H9 (cell line): ENCODE data around the gene TRABD2B. TPM values are rescaled to one million over a fixed set of nuclear protein-coding genes. Genes with fewer than 3 reads are reported as not detected.

Experiments used
- DNase-seq: peaks from one replicate; pipeline ENCODE4 v3.0.0-alpha.2; 2017
- H2AFZ ChIP-seq: one replicate; pipeline ENCODE4 v1.6.1; 2013; ENCODE audit warnings: mild to moderate bottlenecking, low read length, control low read depth, moderate library complexity
- H2AK5ac ChIP-seq: 2 replicates; pipeline ENCODE4 v1.6.1; 2013; ENCODE audit warnings: low read length, control low read depth, mixed read lengths; ENCODE audit not compliant: insufficient read length
- H2BK120ac ChIP-seq: one replicate; pipeline ENCODE4 v1.6.1; 2013; ENCODE audit warnings: low read depth, mild to moderate bottlenecking, low read length, control low read depth, inconsistent platforms; ENCODE audit not compliant: poor library complexity, severe bottlenecking
- H2BK12ac ChIP-seq: 2 replicates; pipeline ENCODE4 v1.6.1; 2013; ENCODE audit warnings: low read length, control low read depth, mixed read lengths, low read depth; ENCODE audit not compliant: insufficient read length
- H2BK15ac ChIP-seq: 2 replicates; pipeline ENCODE4 v1.6.1; 2013; ENCODE audit warnings: low read depth, low read length, control low read depth
- H2BK20ac ChIP-seq: one replicate; pipeline ENCODE4 v1.6.1; 2013; ENCODE audit warnings: low read depth, mild to moderate bottlenecking, low read length, control low read depth, inconsistent platforms; ENCODE audit not compliant: poor library complexity, severe bottlenecking
- H2BK5ac ChIP-seq: 2 replicates; pipeline ENCODE4 v1.6.1; 2013; ENCODE audit warnings: low read length, control low read depth, mixed read lengths; ENCODE audit not compliant: insufficient read length
- H3K14ac ChIP-seq: 2 replicates; pipeline ENCODE4 v1.6.1; 2013; ENCODE audit warnings: low read length, control low read depth; ENCODE audit not compliant: insufficient read depth
- H3K18ac ChIP-seq: 2 replicates; pipeline ENCODE4 v1.6.1; 2013; ENCODE audit warnings: low read depth, mild to moderate bottlenecking, mixed read lengths, low read length, control low read depth; ENCODE audit not compliant: insufficient read length
- H3K23ac ChIP-seq: 2 replicates; pipeline ENCODE4 v1.6.1; 2013; ENCODE audit warnings: low read length, control low read depth, mixed read lengths, low read depth; ENCODE audit not compliant: insufficient read length
- H3K23me2 ChIP-seq: 2 replicates; pipeline ENCODE4 v1.6.1; 2013; ENCODE audit warnings: low read depth, mild to moderate bottlenecking, mixed read lengths, low read length, control low read depth; ENCODE audit not compliant: insufficient read length, poor library complexity, severe bottlenecking
- H3K27ac ChIP-seq: 2 replicates; pipeline ENCODE4 v1.5.1; 2013; ENCODE audit warnings: low read length, control low read depth, mixed read lengths, low read depth; ENCODE audit not compliant: insufficient read length
- H3K27me3 ChIP-seq: 2 replicates; pipeline ENCODE4 v1.6.1; 2013; ENCODE audit warnings: low read length, control low read depth, inconsistent platforms; ENCODE audit not compliant: insufficient read depth
- H3K4ac ChIP-seq: 2 replicates; pipeline ENCODE4 v1.6.1; 2013; ENCODE audit warnings: low read depth, mild to moderate bottlenecking, control low read depth, inconsistent platforms, low read length, moderate library complexity
- H3K4me1 ChIP-seq: 2 replicates; pipeline ENCODE4 v1.6.1; 2013; ENCODE audit warnings: low read length, control low read depth, inconsistent platforms; ENCODE audit not compliant: insufficient read depth
- H3K4me2 ChIP-seq: 2 replicates; pipeline ENCODE4 v1.6.1; 2013; ENCODE audit warnings: low read length, control low read depth, mixed read lengths; ENCODE audit not compliant: insufficient read length, insufficient read depth
- H3K56ac ChIP-seq: 2 replicates; pipeline ENCODE4 v1.6.1; 2013; ENCODE audit warnings: low read depth, mild to moderate bottlenecking, mixed read lengths, low read length, control low read depth; ENCODE audit not compliant: insufficient read length
- H3K79me1 ChIP-seq: 2 replicates; pipeline ENCODE4 v1.6.1; 2013; ENCODE audit warnings: low read depth, mild to moderate bottlenecking, moderate library complexity, low read length, control low read depth, inconsistent platforms; ENCODE audit not compliant: insufficient read depth, poor library complexity, severe bottlenecking
- H3K79me2 ChIP-seq: 2 replicates; pipeline ENCODE4 v1.6.1; 2013; ENCODE audit warnings: low read length, control low read depth, inconsistent platforms; ENCODE audit not compliant: insufficient read depth
- H3K9ac ChIP-seq: 2 replicates; pipeline ENCODE4 v1.6.1; 2013; ENCODE audit warnings: low read length, control low read depth, mixed read lengths; ENCODE audit not compliant: insufficient read length; ENCODE audit errors: extremely low read depth
- H3K9me3 ChIP-seq: one replicate; pipeline ENCODE4 v1.6.1; 2013; ENCODE audit warnings: low read depth, low read length, inconsistent platforms; ENCODE audit not compliant: control insufficient read depth
- H3T11ph ChIP-seq: one replicate; pipeline ENCODE4 v1.6.1; 2013; ENCODE audit warnings: mild to moderate bottlenecking, low read length, control low read depth, inconsistent platforms
- H4K20me1 ChIP-seq: one replicate; pipeline ENCODE4 v1.6.1; 2013; ENCODE audit not compliant: control insufficient read depth, insufficient read length, insufficient read depth
- H4K5ac ChIP-seq: 2 replicates; pipeline ENCODE4 v1.6.1; 2013; ENCODE audit warnings: low read depth, mild to moderate bottlenecking, mixed read lengths, low read length, control low read depth; ENCODE audit not compliant: insufficient read length
- H4K8ac ChIP-seq: replicated peaks from 2 replicates; pipeline ENCODE4 v1.6.1; 2013; ENCODE audit warnings: low read length, control low read depth, mixed read lengths, low read depth; ENCODE audit not compliant: insufficient read length
- H4K91ac ChIP-seq: 2 replicates; pipeline ENCODE4 v1.6.1; 2013; ENCODE audit warnings: low read depth, mild to moderate bottlenecking, moderate library complexity, mixed read lengths, low read length, control low read depth; ENCODE audit not compliant: insufficient read length
- H3K27ac Mint-ChIP-seq, 3 experiments: 2 replicates in 2 of 3; 3 replicates in 1 of 3; pipeline ENCODE4 v1.8.0; 2020 to 2021; ENCODE audit warnings: mixed read lengths in 3 of 3, mild to moderate bottlenecking in 1 of 3, moderate library complexity in 1 of 3
- H3K27me3 Mint-ChIP-seq: 2 replicates; pipeline ENCODE4 v1.8.0; 2021; ENCODE audit warnings: low read depth, mild to moderate bottlenecking, moderate library complexity, mixed read lengths
- H3K36me3 Mint-ChIP-seq, 3 experiments: 2 replicates in 2 of 3; 3 replicates in 1 of 3; pipeline ENCODE4 v1.8.0; 2020 to 2021; ENCODE audit warnings: low read depth in 3 of 3, mixed read lengths in 3 of 3; ENCODE audit not compliant: insufficient read depth in 1 of 3
- H3K4me1 Mint-ChIP-seq, 2 experiments: 2 replicates each; pipeline ENCODE4 v1.8.0; 2020; ENCODE audit warnings: mixed read lengths in 2 of 2
- H3K4me3 Mint-ChIP-seq, 2 experiments: 2 replicates in 1 of 2; 3 replicates in 1 of 2; pipeline ENCODE4 v1.8.0; 2020 to 2021; ENCODE audit warnings: mild to moderate bottlenecking in 2 of 2, mixed read lengths in 2 of 2, moderate library complexity in 1 of 2
- H3K9me3 Mint-ChIP-seq, 2 experiments: 2 replicates in 1 of 2; 3 replicates in 1 of 2; pipeline ENCODE4 v1.8.0; 2020; ENCODE audit warnings: mild to moderate bottlenecking in 2 of 2, mixed read lengths in 2 of 2, moderate library complexity in 1 of 2
- CTCF ChIP-seq: fragments of 200-600 bp; sonication (generic); conservative IDR thresholded peaks from 3 replicates; pipeline ENCODE4 v1.8.0; 2021; ENCODE audit warnings: antibody characterized with exemption, mild to moderate bottlenecking
- WGBS: extraction: QIAGEN DNeasy Blood & Tissue Kit; methylation state at CpG from one replicate; pipeline ENCODE4 v1.1.7; 2013; ENCODE audit warnings: missing lambda C conversion rate, low lambda C conversion rate, mixed read lengths; ENCODE audit not compliant: insufficient read length; ENCODE audit errors: extremely low coverage; 5-methylcytosine and 5-hydroxymethylcytosine counted together
- total RNA-seq: library from RNA; stranded (reverse); gene quantifications from 2 replicates; pipeline ENCODE4 v1.2.1, GENCODE V29; 2021

Gene TRABD2B
- total RNA-seq, 1 experiment from 2014 or later = 2.3 TPM

DNA sequence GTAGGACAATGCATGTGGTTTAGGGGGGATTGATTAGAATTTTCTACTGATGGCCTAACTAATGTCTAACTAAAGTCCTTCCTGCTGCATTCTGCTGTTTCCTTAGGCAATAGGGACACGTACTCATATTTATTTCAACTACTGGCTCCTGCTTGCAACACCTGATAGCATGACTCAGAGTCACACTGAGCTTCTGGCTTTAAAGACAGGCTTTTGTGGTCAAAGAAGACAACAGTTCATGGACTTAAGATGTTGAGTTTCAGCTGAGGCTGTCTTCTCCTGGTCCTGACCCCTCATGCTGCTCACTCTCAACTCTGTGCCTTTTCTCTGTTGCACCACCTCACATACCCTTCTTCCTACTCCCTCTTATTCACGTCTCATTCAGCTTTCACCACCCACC lies 29.1 kb upstream of the TRABD2B start:
- Histone ChIP-seq H3K4ac (no peak overlapping the region), H3K4me2 (no peak overlapping the region), H2BK5ac (no peak overlapping the region), H3K4me1 (peaks cover 7% of the 10 kb centered on the region; the same call in 1 of the 2 replicates), H2BK120ac (no peak overlapping the region), H3K79me2 (no peaks in the 10 kb centered on the region), H3K9me3 (no peaks in the 10 kb centered on the region), H3K18ac (no peak overlapping the region), H3K23ac (no peak overlapping the region), H3K56ac (no peak overlapping the region), H3K23me2 (no peaks in the 10 kb centered on the region), H2AK5ac (no peak overlapping the region), H2BK12ac (no peak overlapping the region), H3K9ac (no peak overlapping the region), H2BK15ac (no peak overlapping the region), H3K27me3 (no peaks in the 10 kb centered on the region), H3K79me1 (no peaks in the 10 kb centered on the region), H2BK20ac (no peak overlapping the region), H4K8ac (no peak overlapping the region), H4K20me1 (no peaks in the 10 kb centered on the region), H3T11ph (no peak overlapping the region), H3K14ac (no peak overlapping the region), H3K27ac (no peak overlapping the region), H4K5ac (no peak overlapping the region), H2AFZ (no peak overlapping the region), H4K91ac (no peak overlapping the region)
- Mint-ChIP-seq H3K36me3 (no peaks in the 10 kb centered on the region), H3K27ac (no peak overlapping the region), H3K4me1 (peaks cover 57 to 61% of the 10 kb centered on the region in 2 experiments), H3K9me3 (no peaks in the 10 kb centered on the region; a peak in 2 of 5 replicates), H3K4me3 (no peak overlapping the region), H3K27me3 (peaks cover 8% of the 10 kb centered on the region)
- TF ChIP-seq CTCF = no peak
- DNase-seq = no peak
- WGBS = no CpG with 5 or more reads among the region's 2 CpGs
